ENCODE measurements around the gene OR4C46. TPM values are rescaled to one million over a fixed set of nuclear protein-coding genes. Genes with fewer than 3 reads are reported as not detected.
"Not testable (repeated sequence)": the region's sequence is repeated elsewhere in the genome, so short reads cannot be mapped to it uniquely, and the experiment has no call there.

OR4C46 gene
- total RNA-seq, result not detected

- Mint-ChIP-seq H3K9me3 (peaks cover 13 to 15% of the 10 kb centered on the region in 2 donors), H3K36me3 (ENCODE audit: insufficient read depth in 2 of 2) (peaks cover 2 to 5% of the 10 kb centered on the region in 2 donors), H3K4me3 (no peak within 1 kb of the TSS), H3K27me3 (ENCODE audit: low read depth) (no peaks in the 10 kb centered on the region), H3K27ac (no peak within 1 kb of the TSS), H3K4me1 (ENCODE audit: low read depth) (no peaks in the 10 kb centered on the region)
- no peak for ATAC-seq (replicated peaks in 1 of 2)
- no peak for DNase-seq
Observed at GRCh38 chr11:54603898-54604297, at the start of gene OR4C46. Gene OR4C46 (minus strand): TSS chr11:54603998. CDS start chr11:54603998, 0 bp downstream.

GRCh38 chr11:54645606-54646005 is 41.8 kb upstream of the OR4C46 start:
- peaks cover 10 to 12% of the 10 kb centered on the region in 2 donors for H3K9me3 Mint-ChIP-seq
- not testable (repeated sequence) for H3K4me1 Mint-ChIP-seq (ENCODE audit: low read depth); H3K27ac Mint-ChIP-seq; DNase-seq; H3K4me3 Mint-ChIP-seq; ATAC-seq (replicated peaks in 1 of 2); H3K36me3 Mint-ChIP-seq (ENCODE audit: insufficient read depth in 2 of 2); H3K27me3 Mint-ChIP-seq (ENCODE audit: low read depth)

GRCh38 chr11:54561439-54561838 is 42.4 kb downstream of the OR4C46 start:
- not testable (repeated sequence) for H3K27me3 Mint-ChIP-seq (ENCODE audit: low read depth); H3K4me3 Mint-ChIP-seq; H3K4me1 Mint-ChIP-seq (ENCODE audit: low read depth); DNase-seq; ATAC-seq (replicated peaks in 1 of 2); H3K27ac Mint-ChIP-seq
- Mint-ChIP-seq H3K9me3 (peaks cover 26 to 35% of the 10 kb centered on the region in 2 donors), H3K36me3 (ENCODE audit: insufficient read depth in 2 of 2) (peaks cover 5 to 19% of the 10 kb centered on the region in 2 donors)

GRCh38 chr11:54558919-54559318 is 44.9 kb downstream of the OR4C46 start:
- ATAC-seq (replicated peaks in 1 of 2) (no peak), DNase-seq (no peak)
- Mint-ChIP-seq H3K36me3 (ENCODE audit: insufficient read depth in 2 of 2) (peaks cover 4 to 9% of the 10 kb centered on the region in 2 donors), H3K4me1 (ENCODE audit: low read depth) (no peaks in the 10 kb centered on the region), H3K27ac (no peak overlapping the region), H3K9me3 (peaks cover 19 to 23% of the 10 kb centered on the region in 2 donors), H3K4me3 (no peak overlapping the region), H3K27me3 (ENCODE audit: low read depth) (no peaks in the 10 kb centered on the region)

- Mint-ChIP-seq H3K36me3 (ENCODE audit: insufficient read depth in 2 of 2) (peaks cover 4 to 9% of the 10 kb centered on the region in 2 donors), H3K27ac (no peak overlapping the region), H3K4me1 (ENCODE audit: low read depth) (no peaks in the 10 kb centered on the region), H3K4me3 (no peak overlapping the region), H3K27me3 (ENCODE audit: low read depth) (no peaks in the 10 kb centered on the region), H3K9me3 (peaks cover 19 to 23% of the 10 kb centered on the region in 2 donors)
- ATAC-seq (replicated peaks in 1 of 2) (no peak), DNase-seq (no peak)
Observed at GRCh38 chr11:54558407-54558806, 45.4 kb downstream of the OR4C46 start.

Other genes starting within 250 kb of the OR4C46 start
- not detected for gene OR4A5, start 102.8 kb upstream of the OR4C46 start, total RNA-seq